Common myeloid progenitor, CD34-positive (primary cell): ENCODE measurements around the gene UBR1.

ENCODE experiments used
- CTCF ChIA-PET: fragments of 350-600 bp; sonication (Branson Sonifier 250); formaldehyde crosslinking; loops from one replicate; lab custom pipeline; 2021; ENCODE audit warnings: antibody characterized with exemption; lab: Charles Lee
- POLR2A ChIA-PET: fragments of 350-600 bp; sonication (Branson Sonifier 250); formaldehyde crosslinking; loops from one replicate; lab custom pipeline; 2021; ENCODE audit warnings: antibody characterized with exemption; lab: Charles Lee
- DNase-seq, 3 donors: peaks; one replicate each; pipeline versions ENCODE4 v3.0.0 to v3.0.0-alpha.2; 2013
- H3K27ac ChIP-seq, 2 experiments: 1 replicate in 1 of 2; 2 replicates in 1 of 2; pipeline ENCODE4 v1.7.0; 2013; ENCODE audit warnings: inconsistent platforms in 2 of 2, low read length in 2 of 2, mild to moderate bottlenecking in 2 of 2, low read depth in 1 of 2, moderate library complexity in 1 of 2; ENCODE audit not compliant: severe bottlenecking in 2 of 2, insufficient read depth in 1 of 2, poor library complexity in 1 of 2
- H3K27me3 ChIP-seq, 5 experiments: replicated peaks in 2 of 5; 1 replicate in 3 of 5; 2 replicates in 2 of 5; pipeline versions ENCODE4 v1.6.1 to v1.7.0; 2013; ENCODE audit warnings: low read length in 4 of 5, mild to moderate bottlenecking in 2 of 5, moderate library complexity in 2 of 5, inconsistent platforms in 1 of 5; ENCODE audit not compliant: insufficient read depth in 5 of 5, control insufficient read depth in 4 of 5
- H3K36me3 ChIP-seq, 4 experiments: 1 replicate in 2 of 4; 2 replicates in 2 of 4; pipeline versions ENCODE4 v1.6.1 to v1.7.0; 2013; ENCODE audit warnings: low read length in 3 of 4, control low read depth in 1 of 4, mild to moderate bottlenecking in 1 of 4; ENCODE audit not compliant: control insufficient read depth in 4 of 4, insufficient read depth in 4 of 4
- H3K4me1 ChIP-seq, 4 experiments: 1 replicate in 3 of 4; 2 replicates in 1 of 4; pipeline versions ENCODE4 v1.6.1 to v1.7.1; 2013; ENCODE audit warnings: low read length in 3 of 4, mild to moderate bottlenecking in 3 of 4, control low read depth in 1 of 4, inconsistent platforms in 1 of 4, moderate library complexity in 1 of 4; ENCODE audit not compliant: control insufficient read depth in 4 of 4, insufficient read depth in 4 of 4; ENCODE audit errors: control extremely low read depth in 1 of 4
- H3K4me3 ChIP-seq, 7 experiments: 1 replicate in 4 of 7; 2 replicates in 3 of 7; pipeline versions ENCODE4 v1.5.1 to v1.7.0; 2013; ENCODE audit warnings: mild to moderate bottlenecking in 7 of 7, low read length in 6 of 7, moderate library complexity in 6 of 7, inconsistent platforms in 2 of 7, low read depth in 2 of 7, control low read depth in 1 of 7; ENCODE audit not compliant: insufficient read depth in 4 of 7, control insufficient read depth in 1 of 7; ENCODE audit errors: extremely low read depth in 1 of 7
- H3K9me3 ChIP-seq, 5 experiments: 1 replicate in 4 of 5; 2 replicates in 1 of 5; pipeline versions ENCODE4 v1.6.1 to v1.7.1; 2013; ENCODE audit warnings: low read length in 4 of 5, mild to moderate bottlenecking in 2 of 5, inconsistent platforms in 1 of 5, low read depth in 1 of 5, moderate library complexity in 1 of 5; ENCODE audit not compliant: control insufficient read depth in 4 of 5, insufficient read depth in 2 of 5; ENCODE audit errors: control extremely low read depth in 1 of 5
- WGBS: methylation state at CpG from one replicate; pipeline ENCODE4 v1.1.5; 2013; ENCODE audit not compliant: insufficient coverage; 5-methylcytosine and 5-hydroxymethylcytosine counted together

The UBR1 gene

DNA sequence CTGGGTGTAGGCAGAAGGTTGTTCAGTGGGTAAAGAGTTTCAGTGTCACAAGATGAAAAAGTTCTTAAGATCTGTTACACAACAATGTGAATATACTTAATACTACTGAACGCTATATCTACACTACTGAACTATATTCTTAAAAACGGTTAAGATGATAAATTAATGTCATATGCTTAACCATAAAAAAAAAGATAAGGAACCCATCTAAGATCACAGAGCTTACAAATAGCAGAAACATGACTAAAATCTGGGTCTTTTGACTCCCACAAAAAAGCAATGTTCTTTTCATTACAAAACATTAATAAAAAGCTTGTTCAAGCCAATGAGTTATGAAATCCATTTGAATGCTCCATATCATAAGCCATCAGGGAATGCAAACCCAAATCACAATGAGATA is 34.4 kb downstream of the UBR1 start:
- DNase-seq = no peak
- POLR2A ChIA-PET = interaction anchor here (0.6 to 0.7 kb wide), 2 partner anchors 43 to 177 kb away, joined by 3 read pairs; no protein-coding TSS in a partner anchor
- CTCF ChIA-PET = interaction anchor here (0.6 to 1.2 kb wide), 3 partner anchors 9 to 49 kb away, joined by 3 read pairs; no protein-coding TSS in a partner anchor

DNA sequence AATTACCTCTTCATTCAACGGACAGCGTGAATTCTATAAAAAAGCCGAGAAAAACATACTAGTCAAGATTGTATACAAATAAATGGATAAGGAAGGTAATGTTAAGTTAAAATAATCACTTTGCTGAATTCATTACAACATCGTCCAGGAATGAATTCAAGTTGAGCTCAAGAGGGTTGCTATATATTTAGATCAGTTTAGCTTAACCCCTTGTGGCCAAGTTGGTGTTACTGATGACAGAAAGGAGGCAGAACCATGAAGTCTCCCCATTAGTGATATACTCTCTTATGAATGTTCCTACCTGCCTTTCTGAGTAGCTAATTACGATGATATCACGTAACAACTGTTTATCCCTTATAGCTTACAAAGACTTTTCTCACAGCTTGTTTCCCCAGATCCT is 34.9 kb downstream of the UBR1 start:
- H3K36me3 ChIP-seq = peaks cover 29 to 75% (median 44%) of the 10 kb centered on the region in 4 experiments
- CTCF ChIA-PET = interaction anchor here (1.0 kb wide), 1 partner anchor 11 kb away, joined by 3 read pairs; no protein-coding TSS in a partner anchor

More for the DNA sequence above, 34.4 kb downstream of the UBR1 start:
- WGBS = no CpG with 5 or more reads among the region's 2 CpGs
- Histone ChIP-seq H3K4me3 (no peak overlapping the region), H3K4me1 (no peaks in the 10 kb centered on the region), H3K27ac (no peak overlapping the region), H3K9me3 (no peaks in the 10 kb centered on the region), H3K27me3 (no peaks in the 10 kb centered on the region), H3K36me3 (peaks cover 29 to 70% (median 44%) of the 10 kb centered on the region in 4 experiments)

GRCh38 chr15:43070249-43070648 is 35.6 kb downstream of the UBR1 start:
- H3K27me3 ChIP-seq = no peaks in the 10 kb centered on the region
- H3K4me3 ChIP-seq = no peak overlapping the region
- H3K27ac ChIP-seq = no peak overlapping the region
- POLR2A ChIA-PET = no interaction called here
- CTCF ChIA-PET = interaction anchor here (1.0 kb wide), 1 partner anchor 10 kb away, joined by 3 read pairs; no protein-coding TSS in a partner anchor
- 100% methylated on average over 2 of the region's 4 CpGs for WGBS
- peaks cover 29 to 81% (median 48%) of the 10 kb centered on the region in 4 experiments for H3K36me3 ChIP-seq
- H3K4me1 ChIP-seq = no peaks in the 10 kb centered on the region
- H3K9me3 ChIP-seq = no peaks in the 10 kb centered on the region
- no peak for DNase-seq

More for the DNA sequence above, 34.9 kb downstream of the UBR1 start:
- Histone ChIP-seq H3K27ac (no peak overlapping the region), H3K4me1 (no peaks in the 10 kb centered on the region), H3K27me3 (no peaks in the 10 kb centered on the region), H3K9me3 (no peaks in the 10 kb centered on the region), H3K4me3 (no peak overlapping the region)
- POLR2A ChIA-PET = no interaction called here
- WGBS = 100% methylated on average over 3 of the region's 6 CpGs
- no peak for DNase-seq

DNA sequence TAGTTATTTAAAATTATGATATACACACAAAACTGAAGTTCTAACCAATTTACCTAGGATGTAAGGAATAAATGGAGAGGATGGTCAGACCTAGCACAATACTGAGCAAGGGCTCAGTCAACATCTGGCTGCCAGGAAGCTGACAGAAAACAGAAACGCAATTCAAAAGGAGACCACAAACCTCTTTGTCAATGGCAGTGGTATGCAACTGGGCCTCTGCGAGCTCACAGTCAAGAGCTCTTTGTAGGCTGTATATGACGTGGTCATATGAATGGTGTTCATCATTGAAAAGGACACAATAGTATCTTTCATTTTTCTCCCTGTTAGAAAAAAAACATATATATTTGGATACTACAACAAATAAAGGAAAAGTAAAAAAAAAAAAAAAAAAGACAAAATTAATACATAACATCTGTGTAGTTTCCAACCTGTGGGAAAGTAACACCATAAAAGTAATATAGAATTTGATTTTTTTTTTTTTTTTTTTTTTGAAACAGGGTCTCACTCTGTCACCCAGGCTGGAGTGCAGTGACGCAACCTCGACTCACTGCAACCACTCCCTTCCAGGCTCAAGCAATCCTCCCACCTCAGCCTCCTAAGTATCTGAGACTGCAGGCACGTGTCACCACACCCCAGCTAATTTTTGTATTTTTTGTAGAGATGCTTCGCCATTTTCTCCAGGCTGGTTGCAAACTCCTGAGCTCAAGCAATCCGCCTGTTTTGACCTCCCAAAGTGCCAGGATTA is 37.9 kb downstream of the UBR1 start:
- ChIA-PET POLR2A (no interaction called here), CTCF (no interaction called here)
- H3K27me3 ChIP-seq = no peaks in the 10 kb centered on the region
- no peak overlapping the region for H3K27ac ChIP-seq
- 90% methylated on average over 2 of the region's 8 CpGs for WGBS
- peak in 2 of 3 donors; percentile 2 to 9 for DNase-seq
- no peaks in the 10 kb centered on the region for H3K4me1 ChIP-seq
- no peak overlapping the region for H3K4me3 ChIP-seq
- peaks cover 25 to 66% (median 42%) of the 10 kb centered on the region in 4 experiments for H3K36me3 ChIP-seq
- no peaks in the 10 kb centered on the region for H3K9me3 ChIP-seq

DNA sequence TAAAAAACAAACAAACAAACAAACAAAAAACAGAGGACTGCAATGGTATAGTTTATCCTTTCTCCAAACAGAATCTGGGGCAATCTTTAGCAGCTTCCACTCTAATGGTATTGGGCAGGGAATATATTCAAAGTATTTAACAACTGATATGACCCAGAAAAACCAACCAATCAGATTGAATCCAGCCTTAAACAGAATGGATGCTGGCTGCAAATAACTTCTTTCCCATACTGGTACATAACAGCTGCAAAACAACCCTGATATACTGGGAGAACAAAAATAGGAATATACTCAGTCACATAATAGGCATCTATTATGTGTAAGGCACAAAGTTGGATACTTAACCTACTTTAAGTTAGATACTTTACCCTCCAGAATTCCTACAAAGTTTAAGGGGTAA is 49.1 kb downstream of the UBR1 start:
- Histone ChIP-seq H3K27ac (no peak overlapping the region), H3K9me3 (no peaks in the 10 kb centered on the region), H3K4me3 (no peak overlapping the region), H3K36me3 (peaks cover 29 to 82% (median 56%) of the 10 kb centered on the region in 4 experiments), H3K27me3 (no peaks in the 10 kb centered on the region), H3K4me1 (no peaks in the 10 kb centered on the region)
- CTCF ChIA-PET = no interaction called here
- DNase-seq = no peak
- POLR2A ChIA-PET = no interaction called here

GRCh38 chr15:43052860-43053259 is 53.0 kb downstream of the UBR1 start:
- ChIA-PET CTCF (no interaction called here), POLR2A (no interaction called here)
- WGBS = no CpG with 5 or more reads among the region's 1 CpG
- peaks cover 18 to 73% (median 39%) of the 10 kb centered on the region in 4 experiments for H3K36me3 ChIP-seq
- no peak overlapping the region for H3K4me3 ChIP-seq
- no peaks in the 10 kb centered on the region for H3K9me3 ChIP-seq
- DNase-seq = no peak
- no peaks in the 10 kb centered on the region for H3K27me3 ChIP-seq
- no peaks in the 10 kb centered on the region for H3K4me1 ChIP-seq
- no peak overlapping the region for H3K27ac ChIP-seq

DNA sequence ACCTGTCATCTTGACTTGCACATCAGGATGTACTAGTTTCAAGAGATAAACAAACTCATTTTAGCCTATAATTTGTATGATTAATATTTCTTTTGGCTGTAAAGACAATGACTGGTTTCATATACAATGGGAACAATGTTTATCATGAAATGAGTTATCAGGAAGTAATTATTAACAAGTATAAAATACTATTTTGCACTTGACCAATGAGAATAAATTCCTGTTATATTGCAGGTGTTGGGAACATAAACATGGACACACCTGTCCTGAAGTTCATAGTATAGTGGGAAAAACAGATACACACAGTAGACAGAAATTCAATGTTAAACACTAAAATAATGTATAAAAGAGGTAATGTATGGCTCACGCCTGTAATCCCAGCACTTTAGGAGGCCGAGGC is 56.9 kb downstream of the UBR1 start:
- CTCF ChIA-PET = no interaction called here
- peaks cover 11 to 64% (median 38%) of the 10 kb centered on the region in 4 experiments for H3K36me3 ChIP-seq
- POLR2A ChIA-PET = no interaction called here

More for the DNA sequence above, 56.9 kb downstream of the UBR1 start:
- H3K27me3 ChIP-seq = no peaks in the 10 kb centered on the region
- H3K9me3 ChIP-seq = no peaks in the 10 kb centered on the region
- WGBS = no CpG with 5 or more reads among the region's 2 CpGs
- no peak overlapping the region for H3K4me3 ChIP-seq
- no peaks in the 10 kb centered on the region for H3K4me1 ChIP-seq
- DNase-seq = no peak
- no peak overlapping the region for H3K27ac ChIP-seq
